ENCODE measurements around the gene PCBD2.

PCBD2 gene

DNA sequence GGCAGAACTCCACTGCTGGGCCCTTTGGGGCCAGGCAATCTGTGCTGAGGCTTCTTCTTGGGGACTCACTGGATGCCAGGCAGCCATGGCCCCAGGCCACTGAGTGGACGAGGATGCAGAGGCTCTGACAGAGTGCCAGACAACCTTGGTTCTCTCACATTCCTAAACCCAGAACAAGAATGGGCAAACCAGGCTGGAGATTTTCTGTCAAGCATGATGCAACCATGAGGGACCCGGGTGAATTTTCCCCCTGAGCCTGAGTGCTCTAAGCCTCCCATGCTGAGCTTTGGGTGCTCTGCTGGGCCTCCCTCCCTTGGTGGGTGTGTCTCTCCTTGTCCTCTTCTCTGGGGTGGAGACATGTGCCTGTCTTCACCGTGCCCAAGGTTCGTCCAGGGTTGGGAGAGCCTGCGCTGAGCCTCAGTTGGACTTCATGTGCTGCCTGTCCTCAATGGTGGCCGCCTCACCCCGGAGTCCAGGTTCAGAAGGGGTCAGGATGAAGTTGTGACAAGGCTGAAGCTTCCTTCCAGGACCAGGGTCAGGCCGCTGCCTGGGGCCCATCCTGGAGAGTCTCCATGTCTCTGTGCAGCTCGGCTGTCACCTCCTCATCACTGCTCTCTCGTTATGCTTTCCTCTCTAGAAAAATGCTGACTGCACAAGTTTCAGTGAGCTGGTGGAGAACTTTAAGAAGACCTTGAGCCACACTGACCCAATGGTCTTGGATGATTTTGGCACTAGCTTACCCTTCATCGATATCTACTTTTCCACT lies 105.0 kb downstream of the PCBD2 start:
- Histone ChIP-seq H3K27me3 (replicated peaks) (no peaks in the 10 kb centered on the region), H3K4me3 (ENCODE audit: low read depth, low read length) (no peak overlapping the region), H3K36me3 (replicated peaks) (no peaks in the 10 kb centered on the region), H3K27ac (no peak overlapping the region)
- TF ChIP-seq, protein P1, sequence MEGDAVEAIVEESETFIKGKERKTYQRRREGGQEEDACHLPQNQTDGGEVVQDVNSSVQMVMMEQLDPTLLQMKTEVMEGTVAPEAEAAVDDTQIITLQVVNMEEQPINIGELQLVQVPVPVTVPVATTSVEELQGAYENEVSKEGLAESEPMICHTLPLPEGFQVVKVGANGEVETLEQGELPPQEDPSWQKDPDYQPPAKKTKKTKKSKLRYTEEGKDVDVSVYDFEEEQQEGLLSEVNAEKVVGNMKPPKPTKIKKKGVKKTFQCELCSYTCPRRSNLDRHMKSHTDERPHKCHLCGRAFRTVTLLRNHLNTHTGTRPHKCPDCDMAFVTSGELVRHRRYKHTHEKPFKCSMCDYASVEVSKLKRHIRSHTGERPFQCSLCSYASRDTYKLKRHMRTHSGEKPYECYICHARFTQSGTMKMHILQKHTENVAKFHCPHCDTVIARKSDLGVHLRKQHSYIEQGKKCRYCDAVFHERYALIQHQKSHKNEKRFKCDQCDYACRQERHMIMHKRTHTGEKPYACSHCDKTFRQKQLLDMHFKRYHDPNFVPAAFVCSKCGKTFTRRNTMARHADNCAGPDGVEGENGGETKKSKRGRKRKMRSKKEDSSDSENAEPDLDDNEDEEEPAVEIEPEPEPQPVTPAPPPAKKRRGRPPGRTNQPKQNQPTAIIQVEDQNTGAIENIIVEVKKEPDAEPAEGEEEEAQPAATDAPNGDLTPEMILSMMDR (IDR thresholded peaks at IDR 0.05; ENCODE audit: low read depth, low read length, missing control alignments): no peak
- DNase-seq: no peak
- in situ Hi-C loops (cut with HindIII; ENCODE audit: low pct_ligation_motif_present, low sequenced_read_pairs): no loop called here

DNA sequence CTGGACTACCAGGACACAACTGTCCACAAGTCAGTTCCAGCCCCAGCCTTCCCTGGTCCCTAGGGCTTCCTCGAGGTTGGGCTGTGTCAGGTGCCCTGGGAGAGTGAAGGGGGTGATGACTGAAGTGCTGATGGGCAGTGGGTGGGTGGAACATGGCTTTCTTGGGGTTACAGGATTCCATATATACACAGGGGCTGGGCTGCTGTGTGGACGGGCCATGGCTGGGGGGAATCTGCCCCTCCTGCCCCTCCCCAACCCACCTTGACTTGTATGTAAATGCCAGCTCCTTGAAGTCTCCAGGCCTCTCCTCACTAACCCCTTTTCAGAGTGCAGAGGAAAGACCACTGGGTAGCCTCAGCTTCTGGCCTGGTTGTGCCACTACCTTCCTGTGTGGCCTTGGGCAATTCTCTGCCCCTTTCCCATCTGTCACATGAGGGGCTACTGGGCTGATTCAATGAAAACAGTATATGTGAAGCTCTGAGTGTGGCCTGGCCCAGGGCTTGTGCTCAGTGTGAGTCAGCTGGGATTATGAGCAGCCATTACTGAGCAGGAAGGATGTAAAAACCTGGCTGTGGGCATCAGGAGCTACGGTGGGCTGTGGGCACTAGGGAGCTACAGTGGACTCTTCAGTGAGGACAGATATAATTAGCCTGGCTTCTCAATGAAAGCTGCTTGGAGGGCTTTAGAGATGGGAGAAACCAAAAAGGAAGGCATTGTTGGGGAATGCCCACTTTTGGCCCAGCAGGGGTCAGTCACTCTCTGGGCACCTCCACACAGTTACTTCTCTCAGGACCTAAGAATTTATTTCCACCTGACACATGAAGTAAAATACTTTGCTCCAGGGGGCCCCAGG lies 105.8 kb downstream of the PCBD2 start:
- in situ Hi-C loops (cut with HindIII; ENCODE audit: low pct_ligation_motif_present, low sequenced_read_pairs): no loop called here
- H3K27me3 ChIP-seq (replicated peaks): no peaks in the 10 kb centered on the region
- TF ChIP-seq, protein P1 (IDR thresholded peaks at IDR 0.05; ENCODE audit: low read depth, low read length, missing control alignments): peak; percentile 14

DNA sequence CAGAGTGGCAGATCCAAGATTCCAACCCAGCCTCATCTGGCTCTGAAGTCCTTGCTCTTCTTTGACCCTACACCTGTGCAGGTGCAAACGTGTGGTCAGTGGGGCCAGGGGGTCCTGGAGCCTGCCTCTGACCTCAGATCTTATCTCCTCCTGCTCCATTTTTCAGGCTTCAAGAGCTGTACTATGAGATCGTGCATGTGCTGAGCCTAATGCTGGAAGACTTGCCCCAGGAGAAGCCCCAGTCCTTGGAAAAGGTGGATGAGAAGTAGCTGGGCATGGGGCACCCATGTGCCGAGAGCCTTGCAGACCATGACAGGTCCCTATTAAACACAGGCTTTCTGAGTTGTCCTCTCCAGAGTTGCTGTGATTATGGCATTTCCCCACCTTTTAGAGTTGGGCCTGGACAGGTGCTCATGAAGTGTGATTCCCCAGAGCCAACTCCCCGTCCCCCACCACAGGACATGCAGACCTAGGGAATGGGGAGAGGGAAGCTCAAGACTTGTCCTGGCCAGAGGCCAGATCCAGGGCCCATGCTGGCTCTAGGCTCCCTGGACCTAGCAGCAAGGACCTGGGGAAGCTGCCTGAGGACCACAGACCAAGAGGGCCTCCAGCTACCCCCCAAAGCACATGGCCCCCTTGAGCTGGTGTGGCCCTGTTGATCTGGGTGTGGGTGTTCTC lies 106.6 kb downstream of the PCBD2 start:
- TF ChIP-seq, protein P1 (IDR thresholded peaks at IDR 0.05; ENCODE audit: low read depth, low read length, missing control alignments): no peak
- Histone ChIP-seq H3K27ac (no peak overlapping the region), H3K4me3 (ENCODE audit: low read depth, low read length) (no peak overlapping the region), H3K27me3 (replicated peaks) (no peaks in the 10 kb centered on the region), H3K36me3 (replicated peaks) (no peaks in the 10 kb centered on the region)
- DNase-seq: no peak
- in situ Hi-C loops (cut with HindIII; ENCODE audit: low pct_ligation_motif_present, low sequenced_read_pairs): no loop called here

More for the DNA sequence above, 105.8 kb downstream of the PCBD2 start:
- no peak overlapping the region for H3K4me3 ChIP-seq (ENCODE audit: low read depth, low read length)
- DNase-seq: no peak
- H3K27ac ChIP-seq: no peak overlapping the region
- H3K36me3 ChIP-seq (replicated peaks): no peaks in the 10 kb centered on the region

DNA sequence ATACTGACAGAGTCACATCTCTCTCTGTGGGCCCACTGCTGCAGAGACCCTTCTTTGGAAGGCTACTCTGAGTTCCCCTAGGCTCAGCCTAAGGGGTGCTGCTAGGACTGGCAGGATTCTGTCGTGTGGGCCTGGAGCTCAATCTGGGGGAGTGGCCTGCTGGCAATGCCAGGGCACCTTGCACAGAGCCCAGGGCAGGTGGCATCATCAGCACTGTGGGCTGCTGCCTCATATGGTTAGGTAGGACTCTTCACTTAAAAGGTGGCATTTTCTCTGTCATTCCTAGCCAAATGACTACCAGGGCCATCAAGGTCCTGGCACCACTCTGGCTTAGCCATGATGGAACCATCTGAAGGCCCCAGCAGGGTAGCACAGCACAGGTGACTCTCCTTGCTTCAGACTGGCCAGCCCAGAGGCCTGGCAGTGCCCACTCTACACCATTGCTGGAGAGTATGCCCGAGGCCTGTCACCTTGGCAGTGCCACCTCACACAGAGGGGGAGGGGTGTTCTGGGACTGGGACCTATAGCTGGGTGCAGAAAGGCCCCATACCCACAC lies 107.2 kb downstream of the PCBD2 start:
- Histone ChIP-seq H3K27me3 (replicated peaks) (no peaks in the 10 kb centered on the region), H3K4me3 (ENCODE audit: low read depth, low read length) (no peak overlapping the region), H3K36me3 (replicated peaks) (no peaks in the 10 kb centered on the region), H3K27ac (no peak overlapping the region)
- TF ChIP-seq, protein P1 (IDR thresholded peaks at IDR 0.05; ENCODE audit: low read depth, low read length, missing control alignments): no peak
- DNase-seq: no peak
- in situ Hi-C loops (cut with HindIII; ENCODE audit: low pct_ligation_motif_present, low sequenced_read_pairs): no loop called here

Data from brain microvascular endothelial cell (primary cell).